ENCODE measurements around the gene COX14. TPM values are rescaled to one million over a fixed set of nuclear protein-coding genes. Genes with fewer than 3 reads are reported as not detected.

Gene COX14
- total RNA-seq, 1 donor from 2014 or later: 52.1 TPM

- no peak overlapping the region for H3K4me3 ChIP-seq (ENCODE audit: low read depth, low read length)
- peak; percentile 96 for TF ChIP-seq CTCF (IDR thresholded peaks at IDR 0.05; ENCODE audit: insufficient read depth, low read length, severe bottlenecking)
- H3K27me3 ChIP-seq (ENCODE audit: control insufficient read depth, insufficient read depth, low read length): no peaks in the 10 kb centered on the region
- no peak for FAIRE-seq
- no peaks in the 10 kb centered on the region for H3K36me3 ChIP-seq (ENCODE audit: control insufficient read depth, insufficient read depth, low read length)
- peak; percentile 53 for DNase-seq (ENCODE audit: low read depth)
Observed at GRCh38 chr12:50074936-50075807, 36.9 kb upstream of the COX14 start.

GRCh38 chr12:50075808-50076170, 36.2 kb upstream of the COX14 start:
- Histone ChIP-seq H3K27me3 (ENCODE audit: control insufficient read depth, insufficient read depth, low read length) (no peaks in the 10 kb centered on the region), H3K4me3 (ENCODE audit: low read depth, low read length) (no peak overlapping the region), H3K36me3 (ENCODE audit: control insufficient read depth, insufficient read depth, low read length) (no peaks in the 10 kb centered on the region)
- no peak for TF ChIP-seq CTCF (IDR thresholded peaks at IDR 0.05; ENCODE audit: insufficient read depth, low read length, severe bottlenecking)
- FAIRE-seq (no peak), DNase-seq (ENCODE audit: low read depth) (no peak)

- Histone ChIP-seq H3K4me3 (ENCODE audit: low read depth, low read length) (no peak overlapping the region), H3K27me3 (ENCODE audit: control insufficient read depth, insufficient read depth, low read length) (no peaks in the 10 kb centered on the region), H3K36me3 (ENCODE audit: control insufficient read depth, insufficient read depth, low read length) (no peaks in the 10 kb centered on the region)
- no peak for FAIRE-seq
- no peak for TF ChIP-seq CTCF (IDR thresholded peaks at IDR 0.05; ENCODE audit: insufficient read depth, low read length, severe bottlenecking)
- DNase-seq (ENCODE audit: low read depth): no peak
Observed at GRCh38 chr12:50077099-50077498, 34.9 kb upstream of the COX14 start.

- no peak for TF ChIP-seq CTCF (IDR thresholded peaks at IDR 0.05; ENCODE audit: insufficient read depth, low read length, severe bottlenecking)
- FAIRE-seq: no peak
- H3K4me3 ChIP-seq (ENCODE audit: low read depth, low read length): no peak overlapping the region
- H3K36me3 ChIP-seq (ENCODE audit: control insufficient read depth, insufficient read depth, low read length): no peaks in the 10 kb centered on the region
- H3K27me3 ChIP-seq (ENCODE audit: control insufficient read depth, insufficient read depth, low read length): no peaks in the 10 kb centered on the region
- DNase-seq (ENCODE audit: low read depth): no peak
Observed at GRCh38 chr12:50078281-50078680, 33.8 kb upstream of the COX14 start.

- no peaks in the 10 kb centered on the region for H3K36me3 ChIP-seq (ENCODE audit: control insufficient read depth, insufficient read depth, low read length)
- no peak for FAIRE-seq
- H3K4me3 ChIP-seq (ENCODE audit: low read depth, low read length): no peak overlapping the region
- TF ChIP-seq CTCF (IDR thresholded peaks at IDR 0.05; ENCODE audit: insufficient read depth, low read length, severe bottlenecking): no peak
- H3K27me3 ChIP-seq (ENCODE audit: control insufficient read depth, insufficient read depth, low read length): no peaks in the 10 kb centered on the region
- DNase-seq (ENCODE audit: low read depth): no peak
Observed at GRCh38 chr12:50079771-50080170, 32.3 kb upstream of the COX14 start.
